ENCODE results near the gene GPR156.
"Not testable (repeated sequence)": the region's sequence is repeated elsewhere in the genome, so short reads cannot be mapped to it uniquely, and the experiment has no call there.

GPR156 gene

GRCh38 chr3:120160050-120160449 lies 125.0 kb downstream of the GPR156 start:
- peak; percentile 100 for DNase-seq (ENCODE audit: low read depth in 2 of 2)

DNA sequence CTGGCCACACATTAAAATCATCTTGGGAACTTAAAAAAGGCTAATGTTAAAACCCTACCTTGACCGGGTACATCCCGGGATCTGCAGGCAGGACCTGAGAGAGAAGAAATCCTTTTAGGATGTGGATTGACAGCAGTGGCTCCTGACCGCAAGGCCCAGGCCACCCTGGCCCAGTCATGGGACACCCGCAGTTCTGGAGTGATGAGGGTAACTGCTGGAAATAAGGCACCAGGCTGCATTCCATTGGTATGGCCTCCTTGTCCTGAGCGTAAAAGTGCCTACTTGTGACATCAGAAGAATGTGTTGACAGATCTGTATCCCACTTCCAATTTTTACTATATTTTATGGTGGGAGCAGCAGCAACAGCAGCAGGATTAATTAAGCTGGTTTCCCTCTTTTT lies 127.3 kb downstream of the GPR156 start:
- DNase-seq (ENCODE audit: low read depth in 2 of 2): no peak

DNA sequence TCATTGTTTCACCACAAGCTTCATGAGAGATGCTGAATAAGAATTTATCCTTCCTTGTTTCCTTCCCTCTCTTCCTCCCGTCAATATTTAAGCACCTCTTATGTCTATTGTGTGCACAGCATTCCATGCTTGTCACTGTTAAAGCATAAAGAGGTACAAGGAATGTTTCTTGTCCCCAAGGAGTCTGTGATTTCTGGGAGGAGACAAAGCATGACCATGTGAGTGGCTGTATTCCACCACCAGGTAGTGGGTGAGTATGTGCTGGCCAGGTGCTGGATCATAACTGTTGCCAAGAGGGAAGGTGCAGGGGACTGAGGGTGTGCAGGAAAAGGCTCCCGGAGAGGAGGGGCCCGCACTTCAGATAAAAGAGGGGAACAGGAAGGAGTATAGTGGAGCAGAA lies 127.9 kb downstream of the GPR156 start:
- no peak for DNase-seq (ENCODE audit: low read depth in 2 of 2)

DNA sequence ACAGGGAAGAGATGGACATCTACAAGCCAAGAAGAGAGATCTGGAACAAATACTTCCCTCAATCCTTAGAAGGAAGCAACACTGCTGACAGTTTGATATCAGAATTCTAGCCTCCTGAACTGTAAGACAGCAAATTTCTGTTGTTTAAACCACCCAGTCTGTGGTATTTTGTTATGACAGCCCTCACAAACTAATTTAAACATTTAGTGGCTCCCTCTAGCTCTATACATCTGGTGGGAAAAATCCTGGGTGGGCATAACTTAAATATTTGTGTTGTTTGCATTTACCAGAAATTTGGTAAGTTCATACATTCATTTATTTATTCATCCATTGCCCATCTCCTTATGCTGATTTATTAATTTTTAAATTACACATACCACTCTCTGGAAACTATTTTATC lies 128.3 kb downstream of the GPR156 start:
- DNase-seq (ENCODE audit: low read depth in 2 of 2): peak; percentile 59 to 65

- DNase-seq (ENCODE audit: low read depth in 2 of 2): not testable (repeated sequence)
Observed at GRCh38 chr3:120155694-120156093, 129.3 kb downstream of the GPR156 start.

DNA sequence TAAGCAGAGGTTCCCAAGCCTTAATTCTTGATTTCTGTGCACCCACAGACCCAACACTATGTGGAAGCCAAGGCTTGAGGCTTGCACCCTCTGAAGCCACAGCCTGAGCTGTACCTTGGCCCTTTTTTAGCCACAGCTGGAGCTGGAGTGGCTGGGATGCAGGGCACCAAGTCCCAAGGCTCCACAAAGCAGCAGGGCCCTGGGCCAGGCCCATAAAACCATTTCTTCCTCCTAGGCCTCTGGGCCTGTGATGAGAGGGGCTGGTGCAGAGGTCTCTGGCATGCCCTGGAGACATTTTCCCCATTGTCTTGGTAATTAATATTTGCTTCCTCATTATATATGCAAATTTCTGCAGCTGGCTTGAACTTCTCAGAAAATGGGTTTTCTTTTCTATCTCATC lies 129.9 kb downstream of the GPR156 start:
- no peak for DNase-seq (ENCODE audit: low read depth in 2 of 2)

- DNase-seq (ENCODE audit: low read depth in 2 of 2): no peak
Observed at GRCh38 chr3:120153294-120153693, 131.7 kb downstream of the GPR156 start.

GRCh38 chr3:120151791-120152190 lies 133.2 kb downstream of the GPR156 start:
- no peak for DNase-seq (ENCODE audit: low read depth in 2 of 2)

- no peak for DNase-seq (ENCODE audit: low read depth in 2 of 2)
Observed at GRCh38 chr3:120148187-120148949, 136.7 kb downstream of the GPR156 start.

DNA sequence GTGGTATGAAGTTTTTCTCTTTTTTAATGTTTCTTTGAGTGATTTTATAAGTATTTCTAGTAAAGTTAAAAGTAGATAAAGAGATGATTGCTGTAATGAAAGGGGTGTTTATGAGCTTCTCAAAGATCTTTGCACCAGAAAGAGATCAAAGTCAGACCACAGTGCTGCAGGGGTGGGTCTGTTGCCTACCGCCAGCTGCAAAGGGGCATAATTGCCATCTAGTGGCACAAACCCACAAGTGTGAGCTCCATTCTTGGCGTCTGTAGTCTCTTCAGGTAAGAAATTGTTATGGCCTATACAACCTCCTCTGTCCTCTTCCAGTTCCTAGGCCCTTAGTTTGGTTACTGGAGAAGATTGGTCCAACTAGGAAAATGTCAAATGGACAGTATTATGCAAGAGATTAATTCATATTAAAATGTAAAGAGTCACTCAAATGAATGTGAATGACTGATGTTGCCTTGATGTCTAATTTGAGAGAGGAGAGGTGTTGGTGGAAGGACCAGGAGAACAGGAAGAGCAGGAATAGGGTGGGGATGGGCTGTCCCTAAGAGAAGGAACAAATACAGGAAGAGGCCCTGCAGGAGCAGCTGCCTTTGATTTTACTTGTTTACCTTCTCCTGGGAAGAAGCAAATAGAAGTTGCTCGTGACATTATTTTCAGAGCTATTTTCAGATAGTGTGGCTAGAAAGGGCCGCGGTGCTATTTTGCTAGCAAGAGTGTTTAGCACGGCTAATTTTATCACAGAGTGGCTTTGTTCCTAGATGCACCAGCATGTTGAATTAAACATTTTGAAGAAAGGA lies 137.8 kb downstream of the GPR156 start:
- no peak for DNase-seq (ENCODE audit: low read depth in 2 of 2)

GRCh38 chr3:120145542-120146285 lies 139.3 kb downstream of the GPR156 start:
- no peak for DNase-seq (ENCODE audit: low read depth in 2 of 2)

DNA sequence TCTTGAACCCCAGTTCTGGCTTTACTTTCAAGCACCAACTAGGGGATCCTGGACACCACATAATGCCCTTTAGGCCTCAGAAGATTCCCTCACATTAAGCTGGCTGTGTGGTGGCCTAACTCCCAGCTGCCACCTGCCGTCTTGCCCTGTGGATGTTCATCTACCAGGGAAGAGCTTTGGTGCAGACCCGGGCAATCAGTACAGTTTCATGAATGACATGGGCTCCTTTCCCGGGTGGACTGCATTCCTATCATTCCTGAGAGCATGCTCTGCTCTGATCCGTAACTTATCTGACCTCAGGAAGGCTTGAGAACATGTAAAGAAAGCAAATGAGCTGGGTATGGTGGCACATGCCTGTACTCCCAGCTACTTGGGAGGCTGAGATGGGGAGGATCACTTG lies 140.8 kb downstream of the GPR156 start:
- DNase-seq (ENCODE audit: low read depth in 2 of 2): no peak

GRCh38 chr3:120143676-120144075 lies 141.3 kb downstream of the GPR156 start:
- no peak for DNase-seq (ENCODE audit: low read depth in 2 of 2)

GRCh38 chr3:120142236-120142635 lies 142.8 kb downstream of the GPR156 start:
- no peak for DNase-seq (ENCODE audit: low read depth in 2 of 2)

DNA sequence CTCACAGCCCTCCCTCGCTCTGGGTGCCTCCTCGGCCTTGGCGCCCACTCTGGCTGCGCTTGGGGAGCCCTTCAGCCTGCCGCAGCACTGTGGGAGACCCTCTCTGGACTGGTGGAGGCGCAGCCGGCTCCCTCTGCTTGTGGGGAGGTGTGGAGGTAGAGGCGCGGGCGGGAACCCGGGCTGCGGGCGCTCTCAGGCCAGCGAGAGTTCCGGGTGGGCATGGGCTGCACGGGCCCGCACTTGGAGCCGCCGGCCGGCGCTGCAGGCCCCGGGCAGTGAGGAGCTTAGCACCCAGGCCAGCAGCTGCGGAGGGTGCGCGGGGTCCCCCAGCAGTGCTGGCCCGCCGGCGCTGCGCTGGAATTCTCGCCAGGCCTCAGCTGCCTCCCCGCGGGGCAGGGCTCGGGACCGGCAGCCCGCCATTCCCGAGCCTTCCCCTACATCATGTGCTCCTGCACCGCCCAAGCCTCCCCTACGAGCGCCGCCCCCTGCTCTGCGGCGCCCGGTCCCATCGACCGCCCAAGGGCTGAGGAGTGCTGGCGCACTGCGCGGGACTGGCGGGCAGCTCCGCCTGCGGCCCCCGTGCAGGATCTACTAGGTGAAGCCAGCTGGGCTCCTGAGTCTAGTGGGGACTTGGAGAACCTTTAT lies 144.8 kb downstream of the GPR156 start:
- DNase-seq (ENCODE audit: low read depth in 2 of 2): no peak

DNA sequence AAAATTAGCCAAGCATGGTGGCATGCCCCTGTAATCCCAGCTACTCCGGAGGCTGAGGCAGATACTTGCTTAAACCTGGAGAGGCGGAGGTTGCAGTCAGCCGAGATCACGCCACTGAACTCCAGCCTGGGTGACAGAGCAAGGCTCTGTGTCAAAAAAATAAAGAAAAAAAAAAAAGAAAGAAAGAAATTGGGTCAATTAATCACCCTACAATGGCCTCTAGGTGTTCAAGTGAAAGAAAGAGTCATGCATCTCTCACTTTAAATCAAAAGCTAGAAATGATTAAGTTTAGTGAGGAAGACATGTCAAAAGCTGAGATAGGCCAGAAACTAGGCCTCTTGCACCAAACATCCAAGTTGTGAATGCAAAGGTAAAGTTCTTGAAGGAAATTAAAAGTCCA lies 145.9 kb downstream of the GPR156 start:
- DNase-seq (ENCODE audit: low read depth in 2 of 2): no peak

- no peak for DNase-seq (ENCODE audit: low read depth in 2 of 2)
Observed at GRCh38 chr3:120137548-120137947, 147.5 kb downstream of the GPR156 start.

DNA sequence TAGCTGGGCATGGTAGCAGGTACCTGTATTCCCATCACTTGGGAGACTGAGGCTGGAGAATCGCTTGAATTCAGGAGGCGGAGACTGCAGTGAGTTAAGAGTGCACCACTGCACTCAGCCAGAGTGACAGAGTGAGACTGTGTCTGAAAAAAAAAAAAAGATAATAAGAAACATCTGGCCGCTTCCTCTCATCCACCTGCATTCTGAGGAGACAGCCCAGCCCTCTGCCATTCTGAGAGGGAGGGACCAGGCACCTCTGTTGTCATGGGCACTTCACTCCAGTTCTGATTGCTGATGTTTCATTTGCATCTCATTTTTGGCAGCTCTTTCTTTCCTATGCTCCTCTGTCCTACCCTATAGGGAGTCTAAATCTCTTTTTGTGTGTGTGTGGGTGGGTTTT lies 154.4 kb downstream of the GPR156 start:
- no peak for DNase-seq (ENCODE audit: low read depth in 2 of 2)

GRCh38 chr3:120129718-120130513 lies 155.1 kb downstream of the GPR156 start:
- DNase-seq (ENCODE audit: low read depth in 2 of 2): no peak

GRCh38 chr3:120129051-120129450 lies 156.0 kb downstream of the GPR156 start:
- no peak for DNase-seq (ENCODE audit: low read depth in 2 of 2)

GRCh38 chr3:120125992-120126391 lies 159.0 kb downstream of the GPR156 start:
- no peak for DNase-seq (ENCODE audit: low read depth in 2 of 2)

Data from fibroblast of skin of left biceps (primary cell).